GM11168 (cell line): ENCODE measurements around the gene TDRD6.
"Not testable (repeated sequence)": the region's sequence is repeated elsewhere in the genome, so short reads cannot be mapped to it uniquely, and the experiment has no call there.

ENCODE experiments used
- in situ Hi-C: fragments of 300-500 bp; cut with MboI; formaldehyde crosslinking; loops from one replicate; pipeline ENCODE4 v1.12.0; 2022; ENCODE audit warnings: low sequenced_read_pairs; ENCODE audit not compliant: unreplicated experiment

Gene TDRD6

GRCh38 chr6:46741910-46742309 lies 54.2 kb downstream of the TDRD6 start:
- in situ Hi-C loops, result no loop called here

GRCh38 chr6:46743425-46744158 lies 55.9 kb downstream of the TDRD6 start:
- in situ Hi-C loops, result no loop called here

- in situ Hi-C loops, result not testable (repeated sequence)
Measured at GRCh38 chr6:46744159-46744725, 56.6 kb downstream of the TDRD6 start.

- in situ Hi-C loops, result no loop called here
Measured at GRCh38 chr6:46745973-46746372, 58.3 kb downstream of the TDRD6 start.

- in situ Hi-C loops, result no loop called here
Measured at GRCh38 chr6:46746696-46747095, 59.0 kb downstream of the TDRD6 start, which contains the start of gene ANKRD66. Gene ANKRD66, plus strand, starts transcription at chr6:46746933. Its CDS starts 5,016 bp downstream, at chr6:46751949.

GRCh38 chr6:46748940-46749503 lies 61.3 kb downstream of the TDRD6 start:
- in situ Hi-C loops, result no loop called here

GRCh38 chr6:46749731-46750130 lies 62.0 kb downstream of the TDRD6 start:
- in situ Hi-C loops, result no loop called here

- in situ Hi-C loops, result no loop called here
Measured at GRCh38 chr6:46751658-46752057, 64.0 kb downstream of the TDRD6 start.
